ENCODE measurements around the gene SLC24A4.
A peak's percentile ranks its signal among the peaks of the same experiment; 100 is the strongest.

SLC24A4 gene

DNA sequence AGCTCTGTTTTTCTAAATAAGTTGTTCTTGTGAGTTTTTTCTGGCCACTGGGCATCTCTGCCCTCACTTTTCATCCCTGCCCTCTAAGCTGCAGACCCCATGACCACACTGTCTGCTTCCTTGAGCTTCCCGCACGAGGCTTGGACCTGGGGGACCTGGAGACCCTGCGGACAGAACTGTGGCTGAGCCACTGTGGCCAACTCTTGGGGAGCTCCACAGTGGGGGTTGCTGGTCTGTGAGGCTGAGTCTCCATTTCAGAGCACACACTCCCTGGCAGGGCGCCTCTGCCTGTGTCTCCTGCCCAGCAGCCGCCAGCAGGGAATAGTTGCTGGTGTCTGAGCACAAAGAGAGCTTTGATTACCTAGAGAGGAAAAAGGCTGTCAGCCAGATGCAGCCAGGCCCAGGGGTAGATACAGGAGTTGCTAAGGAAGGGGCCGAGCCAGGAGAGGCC is 177.6 kb downstream of the SLC24A4 start:
- DNase-seq (ENCODE audit: low read depth), result no peak

DNA sequence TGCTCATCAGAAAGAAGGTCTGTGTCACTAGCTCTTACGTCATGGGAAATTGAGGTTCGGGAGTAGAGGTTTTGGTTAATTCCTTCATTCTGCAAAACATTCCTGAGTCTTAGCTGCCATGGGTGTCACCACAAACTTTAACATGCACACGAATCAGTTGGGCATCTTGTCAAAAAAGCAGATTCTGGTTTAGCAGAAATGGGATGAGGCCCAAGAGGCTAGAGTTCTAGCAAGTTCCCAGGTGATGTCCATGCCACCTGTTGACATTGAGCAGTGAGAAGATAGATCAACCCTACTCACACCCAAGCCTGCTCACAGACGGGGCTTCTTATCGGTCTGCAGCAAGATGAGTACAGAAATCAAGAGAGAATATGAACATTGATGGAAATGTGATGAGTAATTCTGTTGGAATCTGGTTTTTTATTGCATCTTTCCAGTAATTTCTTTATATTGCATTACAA is 179.0 kb downstream of the SLC24A4 start:
- peak; percentile 70 for DNase-seq (ENCODE audit: low read depth)

DNA sequence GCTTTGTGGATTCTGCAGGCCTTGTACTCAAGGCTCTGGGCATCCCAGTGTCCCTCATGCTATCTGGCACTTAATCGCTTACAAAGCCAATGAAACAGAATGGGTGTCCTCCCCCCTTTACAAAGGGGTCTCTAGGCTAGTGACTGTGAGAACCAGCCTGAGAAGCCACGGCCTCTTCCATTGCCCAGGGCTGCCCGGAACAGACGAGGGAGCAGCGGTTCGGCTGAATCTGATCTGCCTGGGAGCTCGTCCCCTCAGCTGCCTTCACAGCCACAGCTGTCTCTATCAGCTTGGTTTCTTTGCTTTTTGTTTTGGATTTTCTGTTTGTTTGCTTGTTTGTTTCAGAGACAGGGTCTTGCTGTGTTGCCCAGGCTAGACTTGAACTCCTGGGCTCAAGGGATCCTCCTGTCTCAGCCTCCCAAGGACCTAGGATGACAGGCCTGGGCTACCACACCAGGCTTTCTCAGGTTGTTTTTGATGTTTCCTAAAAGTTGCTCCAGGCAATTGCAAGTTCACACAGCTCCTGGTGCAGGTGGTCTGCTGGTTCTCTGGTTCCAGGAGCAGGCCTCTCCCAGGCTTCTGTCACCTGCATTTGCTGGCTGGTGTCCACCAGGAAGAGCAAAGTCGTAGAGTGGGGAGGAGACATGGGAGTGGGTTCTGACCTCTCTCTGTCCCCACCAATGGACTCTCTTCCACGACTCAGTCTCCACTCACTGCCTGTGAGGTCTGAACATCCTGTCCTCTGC is 179.7 kb downstream of the SLC24A4 start:
- DNase-seq (ENCODE audit: low read depth), result no peak

DNA sequence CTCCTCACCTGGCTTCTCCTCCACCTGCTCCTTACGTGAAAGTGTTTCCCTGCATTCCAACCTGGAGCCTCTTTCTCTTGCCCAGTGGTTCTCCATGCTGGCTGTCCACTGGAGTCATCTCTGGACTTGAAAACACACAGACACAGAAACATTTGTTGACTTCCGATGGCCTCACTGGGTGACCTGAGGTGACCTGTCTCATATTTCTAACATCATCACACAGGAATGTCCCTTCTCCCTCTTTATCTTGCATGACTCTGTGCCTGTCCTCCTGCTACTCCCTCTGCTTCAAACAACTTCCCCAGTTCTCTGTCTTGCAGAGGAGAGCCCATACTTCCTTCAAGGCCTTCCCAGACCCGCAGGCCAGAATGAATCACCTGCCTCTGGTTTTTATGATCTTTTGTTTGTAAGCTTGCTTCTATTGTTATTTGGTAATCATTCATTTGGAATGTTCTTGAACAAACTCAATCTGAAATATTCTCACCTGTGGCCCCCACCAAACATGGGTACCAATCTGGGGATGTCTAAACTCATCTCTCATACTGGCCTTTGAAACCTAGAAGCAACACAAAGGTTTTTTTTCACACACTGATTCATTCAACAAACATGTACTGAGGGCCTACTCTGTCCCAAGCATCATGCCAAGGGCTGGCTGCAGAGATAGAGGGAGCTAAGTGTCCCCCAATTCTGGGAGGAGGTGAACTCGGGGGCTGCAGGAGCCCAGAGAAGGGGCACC is 181.0 kb downstream of the SLC24A4 start:
- peak; percentile 77 for DNase-seq (ENCODE audit: low read depth)

DNA sequence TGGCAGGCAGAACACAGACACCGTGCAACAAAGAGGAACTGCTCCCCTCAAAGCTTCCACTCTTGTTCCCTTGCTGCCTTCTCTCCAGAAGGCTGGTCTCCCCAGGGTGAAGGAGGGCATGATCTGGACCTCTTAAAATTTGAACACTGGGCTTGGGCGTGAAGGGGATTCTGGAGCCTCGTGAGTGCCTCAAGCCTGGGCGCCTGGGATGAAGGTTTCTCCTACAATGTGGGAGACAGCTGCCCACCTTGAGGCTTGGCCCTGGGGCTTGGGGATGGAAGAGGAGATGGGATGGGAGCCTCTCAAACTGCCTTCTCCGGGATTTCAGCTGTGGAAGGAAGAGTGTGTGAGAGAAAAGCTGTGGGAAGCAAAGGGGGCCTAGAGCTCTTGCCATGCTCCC is 182.9 kb downstream of the SLC24A4 start:
- DNase-seq (ENCODE audit: low read depth), result no peak

DNA sequence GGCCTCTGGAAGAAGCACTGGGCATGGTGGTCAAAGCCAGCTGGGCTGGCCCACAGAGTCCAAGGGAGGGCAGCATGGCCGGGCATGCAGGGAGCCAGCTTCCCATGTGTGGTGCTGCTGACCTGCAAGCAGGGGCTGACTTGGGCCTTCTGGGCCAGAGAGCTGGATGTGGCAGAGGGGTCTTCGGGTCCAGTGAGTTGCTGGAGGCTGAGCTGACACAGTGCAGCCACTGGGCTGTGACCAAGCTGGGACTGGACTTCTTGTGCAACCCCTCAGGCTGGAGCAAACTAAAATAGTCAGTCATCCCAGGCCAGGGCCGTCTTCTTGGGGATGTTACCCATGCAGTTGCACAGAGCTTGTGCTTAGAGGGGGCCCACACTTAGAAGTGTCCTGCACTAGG is 183.3 kb downstream of the SLC24A4 start:
- DNase-seq (ENCODE audit: low read depth), result no peak

DNA sequence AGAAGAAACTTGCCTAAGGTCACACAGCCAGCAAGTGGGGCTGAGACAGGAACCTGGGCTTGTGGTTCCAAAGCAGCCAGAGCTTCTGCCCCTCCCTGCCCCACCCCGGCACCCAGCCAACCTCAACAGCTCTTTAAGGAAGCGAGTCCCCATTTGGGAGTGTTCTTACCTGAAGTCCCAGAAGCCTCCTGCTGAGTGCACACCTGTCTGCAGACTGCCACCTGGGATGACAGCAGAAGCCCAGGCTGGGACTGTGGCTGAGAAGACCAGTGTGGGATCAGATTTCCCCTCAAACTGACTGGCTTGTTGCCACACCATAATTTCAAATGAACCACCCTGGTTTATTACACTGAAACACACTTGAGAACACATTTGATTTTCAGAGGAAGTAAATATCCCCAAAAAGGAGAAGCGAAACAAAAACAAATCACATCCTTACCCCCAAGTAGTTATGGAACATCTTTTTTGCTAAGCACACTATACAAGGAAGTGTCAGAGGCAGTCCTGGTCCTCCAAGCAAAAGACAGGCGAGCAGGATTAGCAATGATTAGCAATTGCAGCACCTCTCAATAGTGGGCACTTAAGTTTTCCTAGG is 184.3 kb downstream of the SLC24A4 start:
- no peak for DNase-seq (ENCODE audit: low read depth)

DNA sequence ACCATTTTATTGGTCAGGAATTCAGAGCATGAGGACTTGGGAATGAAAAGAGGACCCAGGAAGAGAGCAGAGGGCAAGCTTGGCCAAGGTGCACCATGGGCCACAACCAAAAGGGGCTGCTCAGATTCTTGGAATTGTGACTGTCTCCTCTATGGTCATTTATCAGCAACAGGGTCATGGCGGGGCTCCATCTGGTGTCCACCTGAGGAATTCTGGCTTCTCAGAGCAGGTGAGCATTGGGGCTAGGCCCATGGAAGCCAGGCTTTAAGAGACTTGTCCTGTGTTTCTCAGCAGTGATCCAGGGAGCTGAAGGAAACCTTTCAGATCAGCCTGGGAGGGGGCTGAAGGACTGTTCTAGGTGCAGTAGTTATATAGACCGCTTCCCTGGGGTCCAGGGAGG is 188.0 kb downstream of the SLC24A4 start:
- no peak for DNase-seq (ENCODE audit: low read depth)

DNA sequence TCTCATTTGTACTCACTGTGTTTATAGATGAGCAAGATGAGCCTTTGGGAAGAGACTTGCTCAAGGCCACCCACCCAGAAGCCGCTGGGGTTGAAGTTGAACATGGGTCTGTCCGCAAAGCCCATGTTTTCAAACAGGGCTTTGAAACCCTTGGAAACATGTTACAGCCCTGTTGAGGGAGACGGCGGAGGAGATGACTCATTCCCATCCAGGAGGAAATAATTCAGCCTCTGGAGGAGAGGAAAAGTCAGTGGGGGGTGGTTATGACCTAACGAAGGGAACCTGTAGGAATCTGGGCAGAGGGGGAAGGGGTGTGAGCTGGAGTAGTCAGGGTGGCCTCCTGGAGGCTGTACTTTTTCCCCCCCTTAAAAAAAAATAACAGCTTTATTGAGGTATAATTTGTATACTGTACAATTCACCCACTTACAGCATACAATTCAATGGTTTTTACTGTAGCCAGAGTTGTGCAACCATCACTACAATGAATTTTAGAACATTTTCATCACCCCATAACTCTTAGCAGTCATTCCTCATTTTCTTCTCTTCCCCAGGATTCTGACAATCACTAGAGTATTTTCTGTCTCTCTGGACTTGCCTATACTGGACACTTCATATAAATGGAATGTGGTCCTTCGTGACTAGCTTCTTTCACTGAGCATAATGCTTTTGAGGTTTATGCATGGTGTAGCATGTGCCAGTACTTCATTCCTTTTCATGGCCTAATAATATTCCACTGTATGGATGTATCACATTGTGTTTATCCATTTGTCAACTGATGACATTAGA is 188.7 kb downstream of the SLC24A4 start:
- peak; percentile 96 for DNase-seq (ENCODE audit: low read depth)

DNA sequence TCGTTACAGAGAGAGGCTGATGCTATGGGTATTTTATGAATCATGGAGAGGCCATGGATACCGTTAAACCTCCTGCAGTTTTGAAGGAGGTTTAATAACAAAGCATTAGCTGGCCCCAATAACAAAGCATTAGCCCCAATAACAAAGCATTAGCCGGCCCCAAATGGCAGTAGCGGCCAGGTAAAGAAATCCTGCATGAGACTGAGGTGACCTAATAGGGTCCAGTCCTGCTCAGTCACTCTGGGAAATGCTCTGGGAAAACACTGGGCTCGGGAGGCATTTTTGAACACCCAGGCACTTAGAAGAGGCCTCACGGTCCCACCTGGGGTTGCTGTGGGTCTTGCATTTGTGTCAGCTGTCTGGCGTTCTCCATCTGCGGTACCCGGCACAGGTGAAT is 189.8 kb downstream of the SLC24A4 start:
- no peak for DNase-seq (ENCODE audit: low read depth)

DNA sequence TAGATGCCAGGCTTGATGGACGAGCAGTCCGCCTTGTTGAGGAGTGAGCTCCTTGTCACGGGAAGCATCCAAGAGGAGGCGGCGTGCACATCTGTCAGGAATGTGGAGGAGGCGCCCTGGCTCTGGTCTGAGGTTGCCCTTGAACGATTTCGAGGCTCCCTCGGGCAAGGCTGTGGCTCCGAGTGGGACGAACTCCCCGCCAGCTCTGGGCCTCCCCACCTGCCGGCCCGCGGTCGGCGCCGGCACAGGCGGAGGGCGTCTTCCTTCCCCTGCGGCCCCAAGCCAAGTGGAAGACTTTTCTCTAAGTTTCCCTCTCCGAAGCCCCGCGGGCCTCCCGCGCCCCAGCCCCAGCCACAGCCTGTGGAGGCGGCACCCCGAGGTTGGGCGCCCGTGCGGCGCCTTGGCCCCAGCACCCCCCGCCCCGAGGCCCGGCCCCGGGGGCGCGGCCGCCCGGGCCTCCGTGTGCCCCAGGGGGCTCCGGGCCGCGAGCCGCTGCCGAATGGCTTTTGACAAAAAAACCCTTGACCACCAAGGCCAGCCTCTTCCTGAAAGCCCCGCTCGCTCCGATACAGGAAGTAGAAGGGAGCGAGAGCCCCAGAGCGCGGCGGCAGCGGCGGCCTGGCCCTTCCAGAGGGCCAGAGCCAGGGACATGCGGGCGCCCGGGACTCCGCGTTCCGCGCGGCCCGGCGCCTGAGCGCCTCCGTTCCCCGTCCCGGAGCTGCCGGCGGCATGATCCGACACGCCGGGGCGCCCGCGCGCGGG is 190.4 kb downstream of the SLC24A4 start, which contains the start of gene RIN3:
Gene RIN3, plus strand, starts transcription at position 578 of the 762 bp plus-strand sequence. Its CDS starts 152 bp downstream, at position 730.
- DNase-seq (ENCODE audit: low read depth), result peak; percentile 68

DNA sequence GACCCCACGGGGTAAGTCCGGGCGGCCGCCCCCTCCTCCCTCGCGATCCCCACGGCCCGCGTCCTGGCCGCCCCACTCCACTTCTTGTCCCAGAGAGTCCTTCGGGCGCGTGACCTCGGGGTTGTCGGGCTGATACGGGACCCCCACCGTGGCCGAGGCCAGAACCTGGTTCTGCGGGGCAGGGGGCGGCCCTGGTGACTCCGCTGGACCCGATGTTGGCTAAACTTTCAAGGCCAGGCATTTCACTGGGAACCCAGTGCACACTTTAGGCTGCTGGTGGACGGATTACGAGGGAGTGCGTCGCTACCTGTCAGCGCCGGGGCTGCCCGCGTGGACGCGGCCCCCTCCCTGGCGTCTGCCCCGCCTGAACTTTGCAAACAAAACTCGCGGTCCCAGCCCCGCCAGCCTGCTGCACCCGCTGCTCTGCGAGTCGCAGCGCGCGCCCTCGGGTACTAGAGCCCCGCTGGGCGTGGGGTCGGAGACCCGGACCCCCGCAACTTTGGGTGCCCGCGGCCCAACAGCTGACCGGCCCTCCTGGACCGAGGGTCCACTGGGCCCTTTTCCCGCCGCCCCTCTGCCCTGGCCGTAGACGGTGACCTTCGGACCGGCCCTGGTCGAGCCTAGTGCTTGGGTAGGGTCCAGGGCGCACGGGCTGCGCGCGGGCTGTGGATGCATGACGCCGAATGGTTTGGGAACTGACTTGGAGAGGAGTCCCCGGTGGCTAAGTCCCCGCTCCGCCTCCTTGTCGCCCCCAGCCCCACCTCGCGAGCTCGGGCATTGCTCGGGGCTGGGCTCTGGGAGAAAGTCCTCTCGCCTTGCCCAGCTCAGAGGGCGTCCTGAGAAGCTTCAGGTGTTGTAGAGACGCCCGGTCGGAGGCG is 191.2 kb downstream of the SLC24A4 start:
- no peak for DNase-seq (ENCODE audit: low read depth)

DNA sequence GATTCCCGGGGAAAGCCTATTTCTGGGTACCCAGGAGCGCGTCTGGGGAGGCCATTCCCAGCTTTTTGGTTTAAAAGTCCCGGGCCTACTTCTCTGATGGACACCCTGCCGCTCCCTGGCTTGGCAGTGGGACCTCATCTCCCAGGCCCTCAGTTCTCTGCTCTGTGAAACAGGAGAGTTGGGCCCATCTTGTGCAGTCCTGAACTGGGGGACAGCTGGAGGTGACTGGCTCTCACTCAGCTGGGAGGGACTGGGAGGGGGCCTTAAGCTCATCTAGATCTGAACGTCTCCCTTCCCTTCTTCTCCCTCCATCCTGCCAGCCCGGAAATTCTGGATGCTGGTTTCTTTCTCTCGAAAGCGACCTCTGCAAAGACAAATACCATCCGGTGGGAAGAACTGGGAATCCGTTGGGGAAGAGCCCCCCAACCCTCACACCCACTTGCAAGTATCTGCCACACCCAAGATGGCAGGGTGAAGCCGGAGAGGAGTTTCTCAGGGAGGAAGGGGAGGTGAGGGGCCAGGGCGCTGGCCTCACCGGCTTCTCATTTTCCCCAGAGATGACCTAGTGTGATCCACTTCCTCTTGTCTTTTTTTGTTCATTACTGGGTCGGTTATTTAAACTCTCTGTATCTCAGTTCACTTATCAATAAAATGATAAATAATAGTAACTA is 192.0 kb downstream of the SLC24A4 start:
- DNase-seq (ENCODE audit: low read depth), result no peak

DNA sequence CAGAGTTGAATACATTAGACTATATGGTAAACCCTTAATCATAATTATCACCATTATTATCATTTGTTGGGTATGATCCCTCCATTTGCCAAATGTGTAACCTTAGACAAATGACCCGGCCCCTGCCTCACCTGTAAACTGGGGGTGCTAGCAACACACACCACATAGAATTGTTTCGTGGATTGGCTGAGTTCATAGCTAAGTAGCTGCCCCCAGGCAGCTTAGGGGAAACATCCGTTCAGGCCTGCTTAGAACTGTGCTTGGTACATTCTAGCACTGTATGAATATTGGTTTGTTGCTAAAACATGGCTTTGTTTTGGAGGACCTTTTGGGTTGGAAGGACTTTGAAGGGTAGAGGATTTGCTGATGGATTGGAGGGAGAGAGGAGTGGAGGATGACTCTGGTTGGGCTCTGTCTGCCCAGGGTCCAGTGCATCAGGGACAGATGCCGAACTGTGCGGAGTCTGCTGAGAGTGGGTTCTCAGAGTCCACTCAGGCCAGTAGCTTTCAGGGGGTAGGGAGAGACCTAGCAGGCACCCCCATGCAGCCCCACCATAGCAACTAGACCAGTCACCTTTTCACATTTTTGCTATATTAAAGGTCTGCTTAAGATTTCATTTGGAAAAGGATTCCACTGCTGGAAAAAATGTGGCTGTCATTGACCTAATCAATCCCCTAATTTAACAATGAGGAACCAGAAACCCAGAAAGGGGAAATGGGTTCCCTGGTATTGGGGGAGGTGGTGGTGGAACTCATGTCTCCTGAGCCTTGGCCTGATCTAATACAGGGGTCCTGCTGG is 192.8 kb downstream of the SLC24A4 start:
- DNase-seq (ENCODE audit: low read depth), result no peak

DNA sequence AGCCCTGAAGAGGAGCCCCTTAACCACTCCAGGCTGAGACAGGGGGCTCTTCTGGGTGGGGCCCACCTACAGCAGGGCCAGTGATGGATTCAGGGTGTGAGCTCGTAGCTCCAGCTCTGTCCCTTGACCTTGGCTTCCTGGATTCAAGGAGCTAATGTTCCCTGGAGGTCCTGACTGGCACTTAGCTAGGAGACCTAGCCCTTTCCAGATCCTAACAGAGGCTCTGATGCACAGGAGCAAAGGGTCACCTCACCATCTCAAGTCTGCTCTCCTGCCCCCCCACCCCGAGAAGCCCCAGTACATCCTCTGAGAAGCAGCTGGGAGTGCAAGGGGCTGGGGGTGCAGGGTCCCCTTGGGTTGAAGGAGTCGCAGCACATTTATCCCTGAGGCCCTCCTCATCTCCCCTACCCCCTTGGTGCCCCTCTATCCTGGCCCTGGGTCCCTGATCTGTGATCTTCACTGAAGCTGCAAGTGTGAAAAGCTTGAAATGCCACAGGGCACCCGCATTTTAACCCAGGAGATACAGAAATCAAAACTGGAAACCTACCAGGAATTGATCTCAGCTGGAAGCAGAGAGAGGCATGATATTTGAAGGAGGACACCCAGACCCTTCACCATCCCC is 193.5 kb downstream of the SLC24A4 start:
- DNase-seq (ENCODE audit: low read depth), result no peak

DNA sequence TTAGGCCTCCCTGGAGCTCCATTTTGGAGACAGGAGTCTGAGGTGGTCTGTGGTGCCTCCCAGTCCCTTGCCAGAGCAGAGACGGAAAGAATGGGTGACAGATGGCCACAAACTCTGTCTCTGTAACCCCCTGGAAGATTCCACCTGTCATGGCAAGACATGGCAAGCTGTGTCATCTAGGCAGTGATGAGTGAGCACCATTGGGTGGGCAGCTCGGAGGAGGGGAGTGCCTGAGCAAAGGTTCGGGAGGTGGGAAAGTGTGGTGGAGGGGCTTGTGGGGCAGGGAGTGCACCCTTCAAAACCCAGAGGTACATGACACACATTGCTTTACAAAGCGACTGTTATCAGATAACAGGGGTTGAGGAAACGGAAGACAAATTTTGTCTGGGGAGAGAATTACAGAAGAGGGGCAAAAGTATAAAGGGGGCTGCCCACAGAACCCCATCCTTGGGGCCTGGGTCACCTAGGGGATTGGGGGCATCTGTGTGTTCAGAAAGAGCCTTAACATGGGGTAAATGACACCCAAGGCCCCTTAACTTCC is 194.1 kb downstream of the SLC24A4 start:
- no peak for DNase-seq (ENCODE audit: low read depth)

DNA sequence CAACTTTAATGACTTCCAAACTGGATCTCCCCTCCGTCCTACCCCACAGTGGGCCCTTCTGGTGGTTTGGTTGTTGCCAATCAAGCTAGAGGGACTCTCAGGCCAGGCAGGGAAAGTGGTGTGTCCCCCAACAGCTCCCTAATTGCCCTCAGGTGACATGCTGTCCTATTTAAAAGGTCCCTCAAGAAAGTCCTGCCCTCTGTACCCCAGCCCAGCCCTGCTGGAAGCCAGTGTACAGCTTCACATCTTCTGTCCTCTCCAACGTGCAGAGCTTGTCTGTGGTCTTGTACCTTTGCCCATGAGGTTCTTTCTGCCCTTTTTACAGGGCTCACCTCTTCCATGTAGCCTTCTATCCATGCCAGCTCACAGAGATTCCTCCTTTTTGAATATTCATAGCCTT is 194.8 kb downstream of the SLC24A4 start:
- DNase-seq (ENCODE audit: low read depth), result no peak
